Activated CD8-positive, alpha-beta T cell treated with anti-CD3 and anti-CD28 coated beads, Interleukin-2, amount 10 ng/mL, durations not matched to agents 7 days and 5 days (primary cell): ENCODE measurements around the gene SLC35C1. TPM values are rescaled to one million over a fixed set of nuclear protein-coding genes. Genes with fewer than 3 reads are reported as not detected.
"Not testable (repeated sequence)": the region's sequence is repeated elsewhere in the genome, so short reads cannot be mapped to it uniquely, and the experiment has no call there.

Experiments used
- ATAC-seq: fragments of 150-1000 bp; cut with Tn5 transposase; one replicate; pipeline ENCODE4 v1.10.0; 2021; ENCODE audit warnings: moderate library complexity
- CTCF ChIA-PET: fragments of 350-600 bp; sonication (Branson Sonifier 250); formaldehyde crosslinking; loops from one replicate; lab custom pipeline; 2021; ENCODE audit warnings: antibody characterized with exemption; lab: Charles Lee
- POLR2A ChIA-PET: fragments of 350-600 bp; sonication (Branson Sonifier 250); formaldehyde crosslinking; loops from one replicate; lab custom pipeline; 2021; ENCODE audit warnings: antibody characterized with exemption; lab: Charles Lee
- DNase-seq: peaks from one replicate; pipeline ENCODE4 v3.0.0-alpha.2; 2020
- H3K27ac Mint-ChIP-seq: one replicate; pipeline ENCODE4 v1.8.0; 2021; ENCODE audit warnings: mild to moderate bottlenecking, mixed read lengths
- H3K27me3 Mint-ChIP-seq: one replicate; pipeline ENCODE4 v1.8.0; 2021; ENCODE audit warnings: low read depth, mixed read lengths
- H3K36me3 Mint-ChIP-seq: one replicate; pipeline ENCODE4 v1.8.0; 2021; ENCODE audit warnings: low read depth, mixed read lengths
- H3K4me1 Mint-ChIP-seq: one replicate; pipeline ENCODE4 v1.8.0; 2021; ENCODE audit warnings: low read depth, mixed read lengths
- H3K4me3 Mint-ChIP-seq: one replicate; pipeline ENCODE4 v1.8.0; 2021; ENCODE audit warnings: mild to moderate bottlenecking, mixed read lengths
- H3K9me3 Mint-ChIP-seq: one replicate; pipeline ENCODE4 v1.8.0; 2022; ENCODE audit warnings: mixed read lengths; ENCODE audit not compliant: insufficient read depth
- total RNA-seq, 2 experiments: library from RNA; stranded (reverse); gene quantifications; one replicate each; pipeline ENCODE4 v1.2.3, GENCODE V29; 2021

Gene SLC35C1
- total RNA-seq, 2 experiments from 2014 or later = 21.8 to 23.5 TPM

DNA sequence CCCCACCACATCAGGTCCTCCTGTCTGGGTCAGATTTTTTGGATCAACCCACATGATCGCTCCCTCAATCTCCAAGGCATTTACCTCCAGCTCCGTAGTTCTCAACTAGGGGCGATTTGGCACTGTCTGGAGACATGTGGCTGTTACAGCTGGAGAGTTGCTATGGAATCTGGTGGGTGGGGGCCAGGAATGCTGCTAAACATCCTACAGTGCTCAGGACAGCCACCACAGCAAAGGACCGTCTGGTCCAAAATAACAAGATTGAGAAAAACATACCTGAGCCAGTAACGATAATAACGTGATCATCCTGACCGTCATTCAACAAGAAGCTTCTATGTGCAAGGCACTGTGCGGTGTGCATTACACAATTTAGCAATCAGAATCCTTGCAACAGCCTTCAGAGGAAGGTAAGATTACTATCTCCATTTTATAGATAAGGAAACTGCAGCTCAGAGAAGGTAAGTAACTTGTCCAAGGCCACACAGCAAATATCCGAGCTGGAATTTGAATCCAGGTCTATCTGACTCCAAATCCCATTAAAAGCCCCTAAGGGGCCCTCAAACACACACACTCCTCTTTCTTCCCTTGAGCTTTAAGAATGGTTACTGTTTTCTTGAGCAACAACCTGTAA is 28.0 kb downstream of the SLC35C1 start:
- ChIA-PET POLR2A (interaction anchor here (1.2 kb wide), 1 partner anchor 9 kb away, joined by 3 read pairs; no protein-coding TSS in a partner anchor), CTCF (interaction anchor here (1.2 to 3.3 kb wide), 3 partner anchors 12 to 132 kb away, joined by 3 to 71 read pairs (median 4); partner anchors contain the start of gene CRY2)
- Mint-ChIP-seq H3K4me3 (no peak overlapping the region), H3K4me1 (peaks cover 53% of the 10 kb centered on the region), H3K9me3 (no peaks in the 10 kb centered on the region), H3K27me3 (peaks cover 12% of the 10 kb centered on the region), H3K36me3 (peaks cover 10% of the 10 kb centered on the region), H3K27ac (no peak overlapping the region)
- ATAC-seq (no peak), DNase-seq (no peak)

DNA sequence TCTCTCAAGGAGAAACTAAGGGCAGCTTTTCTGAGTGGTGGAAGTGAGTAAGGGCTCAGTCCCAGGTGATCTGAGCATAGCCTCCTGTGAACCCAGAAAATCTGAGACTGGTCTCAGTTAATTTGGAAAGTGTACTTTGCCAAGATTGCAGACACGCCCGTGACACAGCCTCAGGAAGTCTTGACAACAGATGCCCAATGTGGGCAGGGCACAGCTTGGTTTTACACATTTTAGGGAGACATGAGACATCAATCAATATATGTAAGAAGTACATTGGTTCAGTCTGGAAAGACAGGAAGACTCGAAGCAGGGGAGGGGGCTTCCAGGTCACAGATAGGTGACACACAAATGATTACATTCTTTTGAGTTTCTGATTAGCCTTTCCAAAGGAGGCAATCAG is 28.8 kb downstream of the SLC35C1 start:
- peak overlapping the region; percentile 98 for H3K27ac Mint-ChIP-seq
- H3K36me3 Mint-ChIP-seq = peaks cover 10% of the 10 kb centered on the region
- peaks cover 53% of the 10 kb centered on the region for H3K4me1 Mint-ChIP-seq
- no peak for ATAC-seq
- no peak for DNase-seq
- CTCF ChIA-PET = interaction anchor here (1.0 to 3.3 kb wide), 6 partner anchors 10 to 173 kb away, joined by 3 to 71 read pairs (median 6); partner anchors contain the start of genes CRY2 and SLC35C1
- POLR2A ChIA-PET = interaction anchor here (0.6 to 1.9 kb wide), 4 partner anchors 9 to 29 kb away, joined by 3 to 10 read pairs (median 4); partner anchors contain the start of genes CRY2 and SLC35C1
- H3K27me3 Mint-ChIP-seq = peaks cover 18% of the 10 kb centered on the region
- H3K9me3 Mint-ChIP-seq = no peaks in the 10 kb centered on the region
- H3K4me3 Mint-ChIP-seq = peak overlapping the region; percentile 74

DNA sequence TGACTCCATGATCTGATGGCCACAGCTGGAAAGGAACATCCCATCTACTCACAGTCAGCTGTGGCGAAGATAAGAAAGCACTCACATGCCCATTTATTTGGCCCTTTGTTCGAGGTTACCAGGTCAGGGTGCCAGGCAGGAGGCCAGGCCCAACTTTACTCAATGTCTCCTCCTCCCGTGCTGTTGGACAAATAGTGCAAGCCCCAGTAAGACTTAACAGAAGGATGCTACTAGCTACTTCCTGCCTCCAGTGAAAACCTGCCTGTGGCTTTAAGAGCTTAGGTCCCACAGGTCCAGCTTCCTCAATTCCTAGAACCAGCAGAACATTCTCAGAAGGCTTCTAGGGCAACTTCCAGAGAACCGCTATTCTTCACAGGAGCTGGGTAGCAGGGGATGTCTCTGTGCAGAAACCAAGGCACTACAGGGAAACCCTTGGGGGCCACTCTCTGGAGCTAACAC is 29.4 kb downstream of the SLC35C1 start:
- peaks cover 10% of the 10 kb centered on the region for H3K36me3 Mint-ChIP-seq
- peak overlapping the region; percentile 74 for H3K4me3 Mint-ChIP-seq
- no peaks in the 10 kb centered on the region for H3K9me3 Mint-ChIP-seq
- H3K4me1 Mint-ChIP-seq = peaks cover 53% of the 10 kb centered on the region
- ATAC-seq (peak; percentile 96), DNase-seq (peak; percentile 78)
- POLR2A ChIA-PET = interaction anchor here (0.6 to 1.9 kb wide), 5 partner anchors 9 to 84 kb away, joined by 3 to 10 read pairs (median 4); partner anchors contain the start of genes CRY2, PEX16 and SLC35C1
- CTCF ChIA-PET = interaction anchor here (1.0 to 3.3 kb wide), 8 partner anchors 10 to 172 kb away, joined by 3 to 71 read pairs (median 4); partner anchors contain the start of genes CRY2 and SLC35C1
- peak overlapping the region; percentile 98 for H3K27ac Mint-ChIP-seq
- peaks cover 18% of the 10 kb centered on the region for H3K27me3 Mint-ChIP-seq

DNA sequence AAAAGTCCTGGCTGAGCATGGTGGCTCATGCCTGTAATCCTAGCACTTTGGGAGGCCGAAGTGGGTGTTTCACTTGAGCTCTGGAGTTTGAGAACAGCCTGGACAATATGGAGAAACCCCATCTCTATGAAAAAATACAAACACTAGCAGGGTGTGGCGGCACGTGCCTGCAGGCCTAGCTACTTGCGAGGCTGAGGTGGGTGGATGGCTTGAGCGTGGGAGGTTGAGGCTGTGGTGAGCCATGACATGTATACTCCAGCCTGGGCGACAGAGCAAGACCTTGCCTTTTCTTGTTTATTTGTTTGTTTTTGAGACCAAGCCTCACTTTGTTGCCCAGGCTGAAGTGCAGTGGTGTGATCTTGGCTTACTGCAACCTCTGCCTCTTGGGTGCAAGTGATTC is 34.3 kb downstream of the SLC35C1 start:
- no peaks in the 10 kb centered on the region for H3K9me3 Mint-ChIP-seq
- no peak for ATAC-seq
- peaks cover 31% of the 10 kb centered on the region for H3K27me3 Mint-ChIP-seq
- CTCF ChIA-PET = no interaction called here
- POLR2A ChIA-PET = interaction anchor here (0.6 kb wide), 1 partner anchor 785 kb away, joined by 7 read pairs; no protein-coding TSS in a partner anchor
- no peak overlapping the region for H3K4me3 Mint-ChIP-seq
- H3K36me3 Mint-ChIP-seq = peaks cover 7% of the 10 kb centered on the region
- H3K4me1 Mint-ChIP-seq = peaks cover 44% of the 10 kb centered on the region
- no peak overlapping the region for H3K27ac Mint-ChIP-seq
- DNase-seq = no peak

DNA sequence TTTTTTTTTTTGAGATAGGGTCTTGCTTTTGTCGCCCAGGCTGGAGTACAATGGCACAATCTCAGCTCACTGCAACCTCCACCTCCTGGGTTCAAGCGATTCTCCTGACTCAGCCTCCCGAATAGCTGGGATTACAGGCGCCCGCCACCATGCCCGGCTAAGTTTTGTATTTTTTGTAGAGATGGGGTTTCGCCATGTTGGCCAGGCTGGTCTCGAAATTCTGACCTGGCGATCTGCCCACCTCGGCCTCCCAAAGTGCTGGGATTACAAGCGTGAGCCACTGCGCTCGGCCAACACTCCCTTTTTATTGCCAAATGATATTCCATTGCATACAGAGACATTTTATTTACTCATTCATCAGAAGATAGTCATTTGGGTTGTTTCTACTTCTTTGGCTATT is 35.3 kb downstream of the SLC35C1 start:
- H3K4me3 Mint-ChIP-seq, H3K36me3 Mint-ChIP-seq, ATAC-seq, DNase-seq, POLR2A ChIA-PET, H3K9me3 Mint-ChIP-seq, CTCF ChIA-PET, H3K27ac Mint-ChIP-seq: not testable (repeated sequence)
- H3K27me3 Mint-ChIP-seq = peaks cover 33% of the 10 kb centered on the region
- H3K4me1 Mint-ChIP-seq = peaks cover 36% of the 10 kb centered on the region

DNA sequence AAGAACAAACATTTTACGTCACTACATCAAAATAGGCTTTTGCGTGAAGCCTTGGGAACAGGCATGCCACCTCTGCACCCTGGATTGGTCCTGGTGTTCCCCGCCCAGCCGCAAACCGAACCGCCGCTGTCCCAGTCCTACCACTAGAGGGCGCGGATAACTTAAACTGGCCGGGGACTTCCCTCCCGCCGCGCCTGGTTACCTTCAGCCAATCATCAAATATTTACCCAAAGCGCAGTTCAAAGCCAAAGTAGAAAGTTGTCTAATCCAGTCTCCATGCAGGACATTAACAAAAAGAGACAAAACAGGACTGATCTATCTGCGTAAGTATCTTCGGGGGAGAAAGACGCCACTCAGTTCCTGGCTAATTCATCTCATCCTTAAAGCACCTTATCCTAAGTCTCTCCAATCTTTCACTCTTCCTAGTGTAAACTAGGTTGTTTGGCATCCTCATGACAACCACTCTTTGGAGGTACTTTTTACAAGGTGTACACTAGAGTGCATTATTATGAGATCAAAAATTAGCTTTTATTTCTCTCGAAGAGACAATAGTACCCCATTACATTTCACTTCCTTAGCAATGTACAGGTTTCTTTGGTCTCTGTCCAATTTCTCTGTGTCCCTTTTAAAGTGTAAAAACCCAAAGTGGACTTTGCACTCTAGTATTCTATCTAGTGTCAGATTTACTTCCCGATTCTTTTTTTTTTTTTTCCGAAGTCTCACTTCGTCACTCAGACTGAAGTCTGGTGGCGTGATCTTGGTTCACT is 38.4 kb downstream of the SLC35C1 start:
- Mint-ChIP-seq H3K27ac (peak overlapping the region; percentile 51), H3K27me3 (peaks cover 27% of the 10 kb centered on the region), H3K36me3 (no peaks in the 10 kb centered on the region), H3K9me3 (no peaks in the 10 kb centered on the region), H3K4me3 (peak overlapping the region; percentile 18), H3K4me1 (peaks cover 32% of the 10 kb centered on the region)
- CTCF ChIA-PET = interaction anchor here (0.7 to 6.3 kb wide), 20 partner anchors 9 to 255 kb away, joined by 3 to 71 read pairs (median 4); partner anchors contain the start of gene PEX16
- POLR2A ChIA-PET = interaction anchor here (1.1 kb wide), 1 partner anchor 9 kb away, joined by 4 read pairs; no protein-coding TSS in a partner anchor
- ATAC-seq (peak; percentile 34), DNase-seq (peak; percentile 93)

DNA sequence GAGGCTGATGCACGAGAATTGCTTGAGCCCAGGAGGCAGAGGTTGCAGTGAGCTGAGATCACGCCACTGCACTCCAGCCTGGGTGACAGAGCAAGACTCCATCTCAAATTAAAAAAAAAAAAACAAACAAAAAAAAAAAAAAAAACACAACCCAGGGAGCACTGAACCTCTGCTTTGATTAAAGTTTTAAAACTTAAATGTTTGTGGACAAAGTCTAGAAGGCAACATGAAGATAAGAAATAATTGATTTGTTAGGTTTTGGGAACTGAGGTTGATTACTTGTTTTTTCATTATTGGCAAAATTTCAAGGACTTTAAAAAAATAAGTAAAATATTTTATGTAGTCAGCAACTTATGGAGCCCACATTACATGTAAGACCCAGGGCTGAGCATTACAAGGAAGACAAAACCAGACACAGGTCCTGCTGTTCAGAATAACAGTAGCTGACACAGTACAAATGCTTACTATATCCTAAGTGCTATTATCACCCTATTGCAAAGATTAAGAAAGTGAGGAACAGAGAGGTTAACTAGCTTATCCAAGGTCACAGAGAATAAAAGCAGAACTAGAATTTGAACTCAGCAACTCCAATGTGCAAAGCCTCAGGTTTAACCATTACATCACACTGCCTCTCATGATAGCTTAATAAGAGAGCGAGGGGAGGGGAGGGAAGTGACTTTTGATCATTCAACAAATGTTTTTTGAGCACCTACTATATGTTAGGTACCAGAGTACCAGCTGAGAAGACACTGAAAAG is 40.1 kb downstream of the SLC35C1 start:
- Mint-ChIP-seq H3K4me1 (peaks cover 44% of the 10 kb centered on the region), H3K27ac (no peak overlapping the region), H3K27me3 (peaks cover 25% of the 10 kb centered on the region), H3K36me3 (peaks cover 4% of the 10 kb centered on the region), H3K4me3 (no peak overlapping the region), H3K9me3 (no peaks in the 10 kb centered on the region)
- CTCF ChIA-PET = interaction anchor here (1.0 to 6.3 kb wide), 4 partner anchors 11 to 162 kb away, joined by 3 to 71 read pairs (median 7); partner anchors contain the start of gene PEX16
- DNase-seq (no peak), ATAC-seq (no peak)
- POLR2A ChIA-PET = no interaction called here

DNA sequence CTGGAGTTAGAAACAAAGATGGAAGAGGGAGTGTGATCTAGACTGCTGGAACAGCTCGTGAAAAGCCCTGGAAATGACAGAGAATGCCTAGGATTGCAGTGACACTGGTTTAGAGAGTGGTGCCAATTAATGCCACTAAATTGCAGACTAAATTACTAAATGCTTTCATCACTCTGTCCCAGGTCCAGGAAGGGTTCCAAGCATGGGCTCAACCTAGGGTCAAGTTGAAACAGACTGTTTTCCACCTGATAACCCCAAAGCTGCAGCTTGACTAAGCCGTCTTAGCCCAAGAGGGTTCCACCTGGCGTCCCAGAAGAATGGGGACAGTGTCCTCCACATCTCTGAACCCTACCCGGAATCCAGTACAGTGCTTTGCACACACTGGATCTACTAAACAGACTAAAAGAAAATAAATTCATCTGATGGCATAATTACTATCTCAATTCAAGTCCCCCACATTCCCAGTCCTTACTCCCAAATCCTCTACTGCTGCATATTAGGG is 41.3 kb downstream of the SLC35C1 start:
- Mint-ChIP-seq H3K4me1 (peaks cover 47% of the 10 kb centered on the region), H3K9me3 (no peaks in the 10 kb centered on the region), H3K4me3 (no peak overlapping the region), H3K36me3 (peaks cover 4% of the 10 kb centered on the region), H3K27me3 (peaks cover 22% of the 10 kb centered on the region), H3K27ac (no peak overlapping the region)
- ATAC-seq (no peak), DNase-seq (no peak)
- CTCF ChIA-PET = interaction anchor here (0.6 to 6.3 kb wide), 10 partner anchors 10 to 160 kb away, joined by 3 to 71 read pairs (median 4); partner anchors contain the start of gene PEX16
- POLR2A ChIA-PET = interaction anchor here (0.8 to 1.9 kb wide), 3 partner anchors 11 to 42 kb away, joined by 3 to 10 read pairs (median 5); partner anchors contain the start of gene SLC35C1

DNA sequence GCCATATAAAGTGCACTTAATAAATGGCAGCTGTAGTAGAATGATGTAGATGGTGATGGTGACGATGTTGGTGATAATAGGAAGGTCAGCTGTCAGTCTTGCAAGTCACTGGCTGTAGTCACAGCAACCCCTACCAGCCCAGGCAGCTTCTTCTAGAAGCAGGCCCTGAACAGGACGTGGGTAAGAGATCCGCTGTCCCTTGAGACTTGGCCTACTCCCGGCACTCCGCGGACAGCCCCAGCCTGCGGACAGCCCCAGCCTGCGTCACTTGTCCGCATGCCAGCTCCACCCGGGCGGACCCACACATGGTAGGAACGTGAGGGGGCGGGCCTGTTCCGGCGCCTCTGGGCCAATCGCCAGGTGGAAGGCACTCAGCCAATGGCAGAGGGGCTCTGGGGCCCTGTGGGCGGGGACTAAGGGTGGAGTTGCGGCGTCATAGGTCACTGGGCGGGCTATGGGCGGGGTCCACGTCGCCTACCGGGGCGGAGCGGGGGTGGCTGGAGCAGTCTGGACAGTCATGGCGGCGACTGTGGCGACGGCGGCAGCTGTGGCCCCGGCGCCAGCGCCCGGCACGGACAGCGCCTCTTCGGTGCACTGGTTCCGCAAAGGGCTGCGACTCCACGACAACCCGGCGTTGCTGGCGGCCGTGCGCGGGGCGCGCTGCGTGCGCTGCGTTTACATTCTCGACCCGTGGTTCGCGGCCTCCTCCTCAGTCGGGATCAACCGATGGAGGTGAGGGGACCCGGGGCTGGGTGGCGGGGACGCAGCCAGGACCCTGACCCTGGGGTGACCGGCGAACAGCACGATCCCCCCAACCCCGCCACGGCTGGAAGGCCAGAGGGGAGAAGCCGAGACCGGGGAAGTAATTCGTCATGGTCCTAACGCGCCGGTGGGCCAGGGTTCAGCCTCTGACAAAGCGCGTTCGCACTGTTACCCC is 42.3 kb downstream of the SLC35C1 start, which contains the start of gene CRY2:
TSS of gene CRY2 (plus strand) at position 502 of the 937 bp plus-strand sequence. CDS start at position 518, 16 bp downstream.
- H3K4me1 Mint-ChIP-seq = peaks cover 49% of the 10 kb centered on the region
- ATAC-seq (peak; percentile 87), DNase-seq (peak; percentile 98)
- no peaks in the 10 kb centered on the region for H3K9me3 Mint-ChIP-seq
- H3K27ac Mint-ChIP-seq = peak within 1 kb of the TSS; percentile 86
- CTCF ChIA-PET = interaction anchor here (0.6 to 6.3 kb wide), 9 partner anchors 11 to 159 kb away, joined by 3 to 71 read pairs (median 4); partner anchors contain the start of gene PEX16
- H3K4me3 Mint-ChIP-seq = peak within 1 kb of the TSS; percentile 77
- H3K36me3 Mint-ChIP-seq = peaks cover 4% of the 10 kb centered on the region
- H3K27me3 Mint-ChIP-seq = peaks cover 15% of the 10 kb centered on the region
- POLR2A ChIA-PET = interaction anchor here (0.6 to 1.9 kb wide), 5 partner anchors 12 to 1159 kb away, joined by 3 to 10 read pairs (median 5); partner anchors contain the start of gene SLC35C1
